ENCODE results near the gene NOC4L.
"Not testable (repeated sequence)": the region's sequence is repeated elsewhere in the genome, so short reads cannot be mapped to it uniquely, and the experiment has no call there.

Gene NOC4L

DNA sequence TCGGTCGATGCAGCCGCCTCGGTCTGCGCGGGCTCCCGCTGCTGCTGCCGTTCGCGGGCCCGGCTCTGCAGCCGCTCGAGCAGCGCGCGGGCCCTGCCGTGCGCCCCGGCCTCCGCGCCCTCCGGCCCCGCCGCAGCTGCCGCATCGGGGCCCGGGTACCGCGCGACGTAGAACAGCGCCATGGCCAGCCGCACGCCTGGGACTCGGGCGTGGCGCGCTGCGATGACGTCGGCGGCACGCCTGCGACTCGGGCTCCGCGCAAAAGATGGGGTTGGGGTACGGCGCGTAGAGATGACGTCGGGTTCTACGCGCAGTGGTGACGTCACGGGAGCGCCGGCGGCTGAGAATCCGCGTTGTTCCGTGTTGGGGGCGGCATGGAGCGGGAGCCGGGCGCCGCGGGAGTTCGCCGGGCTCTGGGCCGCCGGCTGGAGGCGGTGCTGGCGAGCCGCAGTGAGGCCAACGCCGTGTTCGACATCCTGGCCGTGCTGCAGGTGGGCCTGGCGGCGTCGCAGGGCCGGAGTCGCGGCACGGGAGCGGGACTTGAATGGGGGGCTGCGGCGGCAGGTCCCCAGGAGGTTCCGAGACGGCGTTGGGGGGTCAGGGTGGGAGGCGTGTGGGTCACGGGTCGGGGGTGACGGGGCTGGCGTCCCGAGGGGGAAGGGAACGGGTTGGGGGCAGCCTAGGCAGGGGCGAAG lies at the start of gene NOC4L, which contains the start of gene DDX51:
Gene NOC4L (plus strand): TSS at position 343 of the 695 bp plus-strand sequence. CDS start 32 bp downstream, at position 375.
Gene DDX51 (minus strand): TSS at position 205 of the 695 bp plus-strand sequence. CDS start 23 bp downstream, at position 182.
- Histone ChIP-seq H3K27me3 (replicated peaks; ENCODE audit: control insufficient read depth, insufficient read depth, low read length) (no peaks in the 10 kb centered on the region), H3K4me3 (replicated peaks; ENCODE audit: low read depth, low read length) (peak within 1 kb of the TSS; percentile 92), H3K36me3 (ENCODE audit: control insufficient read depth, insufficient read depth, low read length) (peaks cover 35% of the 10 kb centered on the region)
- TF ChIP-seq, protein P1, sequence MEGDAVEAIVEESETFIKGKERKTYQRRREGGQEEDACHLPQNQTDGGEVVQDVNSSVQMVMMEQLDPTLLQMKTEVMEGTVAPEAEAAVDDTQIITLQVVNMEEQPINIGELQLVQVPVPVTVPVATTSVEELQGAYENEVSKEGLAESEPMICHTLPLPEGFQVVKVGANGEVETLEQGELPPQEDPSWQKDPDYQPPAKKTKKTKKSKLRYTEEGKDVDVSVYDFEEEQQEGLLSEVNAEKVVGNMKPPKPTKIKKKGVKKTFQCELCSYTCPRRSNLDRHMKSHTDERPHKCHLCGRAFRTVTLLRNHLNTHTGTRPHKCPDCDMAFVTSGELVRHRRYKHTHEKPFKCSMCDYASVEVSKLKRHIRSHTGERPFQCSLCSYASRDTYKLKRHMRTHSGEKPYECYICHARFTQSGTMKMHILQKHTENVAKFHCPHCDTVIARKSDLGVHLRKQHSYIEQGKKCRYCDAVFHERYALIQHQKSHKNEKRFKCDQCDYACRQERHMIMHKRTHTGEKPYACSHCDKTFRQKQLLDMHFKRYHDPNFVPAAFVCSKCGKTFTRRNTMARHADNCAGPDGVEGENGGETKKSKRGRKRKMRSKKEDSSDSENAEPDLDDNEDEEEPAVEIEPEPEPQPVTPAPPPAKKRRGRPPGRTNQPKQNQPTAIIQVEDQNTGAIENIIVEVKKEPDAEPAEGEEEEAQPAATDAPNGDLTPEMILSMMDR (IDR thresholded peaks at IDR 0.05; ENCODE audit: insufficient read depth, low read length, poor library complexity, severe bottlenecking), result no peak
- DNase-seq (ENCODE audit: extremely low read depth, insufficient read length), result peak; percentile 97

DNA sequence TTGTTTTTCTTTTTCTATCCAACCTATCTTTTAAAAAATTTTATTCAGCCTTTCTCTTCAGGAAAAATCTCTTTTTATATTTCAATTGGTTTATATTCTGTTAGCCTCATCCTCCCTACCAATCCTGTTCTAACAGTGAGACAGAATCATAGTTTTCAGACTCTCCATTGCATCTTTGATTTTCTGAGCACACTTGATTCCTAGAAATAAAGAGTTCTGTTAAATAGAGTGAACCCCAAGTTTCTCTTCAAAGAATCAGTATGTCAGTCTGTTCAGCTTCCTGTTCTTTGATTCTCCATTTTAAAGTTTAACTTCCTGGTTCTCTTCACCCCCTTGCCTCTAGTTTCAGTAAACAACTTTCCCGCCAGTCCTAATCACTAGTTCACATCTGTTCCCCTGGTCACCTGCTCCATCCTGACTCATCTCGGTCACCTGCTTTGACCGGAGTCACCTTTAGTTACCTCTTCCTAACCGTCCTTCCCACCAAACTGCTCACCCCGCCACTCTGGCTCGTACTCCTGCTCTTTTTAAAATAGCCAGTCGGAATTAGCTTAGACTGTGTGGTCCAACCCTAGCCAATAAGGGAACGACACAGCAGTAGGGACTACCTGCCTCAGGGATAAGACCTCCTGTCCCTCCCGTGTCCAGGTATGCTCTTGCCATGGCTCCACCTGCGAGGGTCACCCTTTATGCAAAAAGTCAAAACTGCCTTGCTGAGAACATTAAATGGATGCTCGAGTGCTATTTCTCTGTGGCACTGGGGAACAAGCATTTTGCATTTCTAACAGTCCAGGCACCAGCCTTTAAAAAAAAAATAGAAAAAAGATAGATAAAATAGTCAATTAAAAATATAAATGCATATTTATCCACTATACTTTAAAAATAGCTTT lies 48.5 kb upstream of the NOC4L start:
- TF ChIP-seq, protein P1 (IDR thresholded peaks at IDR 0.05; ENCODE audit: insufficient read depth, low read length, poor library complexity, severe bottlenecking), result no peak
- Histone ChIP-seq H3K27me3 (replicated peaks; ENCODE audit: control insufficient read depth, insufficient read depth, low read length) (no peaks in the 10 kb centered on the region), H3K4me3 (replicated peaks; ENCODE audit: low read depth, low read length) (no peak overlapping the region), H3K36me3 (ENCODE audit: control insufficient read depth, insufficient read depth, low read length) (peaks cover 3% of the 10 kb centered on the region)
- no peak for DNase-seq (ENCODE audit: extremely low read depth, insufficient read length)

DNA sequence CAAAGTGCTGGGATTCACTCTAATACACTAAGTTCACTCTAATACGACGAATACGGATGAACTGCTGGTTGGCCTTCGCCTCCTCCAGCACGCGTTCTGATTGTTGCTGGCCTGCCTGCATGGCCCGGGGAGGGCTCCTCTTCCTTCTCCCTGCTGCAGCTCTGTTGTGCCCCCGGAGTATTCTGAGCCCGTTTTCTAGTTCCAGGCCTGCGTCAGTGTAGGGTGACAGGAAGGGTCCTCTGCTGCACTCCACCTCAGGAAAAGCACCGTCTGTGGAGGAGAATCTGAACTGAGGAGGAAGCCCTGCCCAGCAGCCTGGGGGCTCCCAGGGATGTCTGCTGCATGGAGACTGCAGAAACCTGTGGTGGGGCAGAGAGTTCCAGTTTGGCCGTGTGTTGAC lies 44.5 kb upstream of the NOC4L start:
- TF ChIP-seq, protein P1 (IDR thresholded peaks at IDR 0.05; ENCODE audit: insufficient read depth, low read length, poor library complexity, severe bottlenecking), result no peak
- no peak overlapping the region for H3K4me3 ChIP-seq (replicated peaks; ENCODE audit: low read depth, low read length)
- H3K36me3 ChIP-seq (ENCODE audit: control insufficient read depth, insufficient read depth, low read length), result no peaks in the 10 kb centered on the region; the same call in 1 of the 2 replicates
- no peak for DNase-seq (ENCODE audit: extremely low read depth, insufficient read length)
- no peaks in the 10 kb centered on the region for H3K27me3 ChIP-seq (replicated peaks; ENCODE audit: control insufficient read depth, insufficient read depth, low read length)

DNA sequence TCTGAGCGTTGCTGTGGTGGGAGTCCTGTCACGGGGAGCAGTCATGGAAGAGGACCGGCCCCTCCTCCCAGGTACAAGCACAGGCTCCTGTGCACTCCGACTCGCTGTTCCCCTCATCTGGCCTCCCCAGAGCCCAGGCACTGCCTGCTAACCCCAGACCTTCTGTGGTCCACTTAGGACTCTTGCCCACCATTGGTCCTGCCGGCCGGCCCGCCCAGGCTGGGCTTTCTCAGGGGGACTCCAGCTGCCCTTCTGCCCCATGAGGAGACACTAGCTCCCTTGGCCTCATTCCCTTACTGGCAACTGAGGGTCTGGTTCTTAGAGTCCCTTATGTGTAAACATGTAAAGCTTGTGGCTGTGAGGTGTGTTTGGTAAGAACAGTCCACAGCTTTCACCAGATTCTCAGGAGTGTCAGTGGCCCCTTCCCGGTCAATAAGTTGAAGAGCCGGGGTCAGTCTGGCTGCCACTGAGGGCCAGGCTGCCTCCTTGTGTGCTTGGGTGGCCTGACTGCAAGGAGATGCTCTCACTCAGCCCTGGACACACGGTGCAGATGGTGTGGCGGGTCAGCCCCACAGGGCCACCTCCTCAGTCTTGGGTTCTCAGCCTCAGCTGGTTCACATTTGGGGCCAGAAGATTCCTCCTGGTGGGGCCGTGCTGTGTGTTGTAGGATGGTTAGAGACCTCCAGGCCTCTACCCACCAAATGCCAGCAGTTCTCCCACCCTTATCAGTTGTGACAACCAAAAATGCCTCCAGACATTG lies 43.8 kb upstream of the NOC4L start:
- H3K4me3 ChIP-seq (replicated peaks; ENCODE audit: low read depth, low read length), result no peak overlapping the region
- DNase-seq (ENCODE audit: extremely low read depth, insufficient read length), result no peak
- H3K27me3 ChIP-seq (replicated peaks; ENCODE audit: control insufficient read depth, insufficient read depth, low read length), result no peaks in the 10 kb centered on the region
- TF ChIP-seq, protein P1 (IDR thresholded peaks at IDR 0.05; ENCODE audit: insufficient read depth, low read length, poor library complexity, severe bottlenecking), result no peak
- no peaks in the 10 kb centered on the region; the same call in none of the 2 replicates for H3K36me3 ChIP-seq (ENCODE audit: control insufficient read depth, insufficient read depth, low read length)

DNA sequence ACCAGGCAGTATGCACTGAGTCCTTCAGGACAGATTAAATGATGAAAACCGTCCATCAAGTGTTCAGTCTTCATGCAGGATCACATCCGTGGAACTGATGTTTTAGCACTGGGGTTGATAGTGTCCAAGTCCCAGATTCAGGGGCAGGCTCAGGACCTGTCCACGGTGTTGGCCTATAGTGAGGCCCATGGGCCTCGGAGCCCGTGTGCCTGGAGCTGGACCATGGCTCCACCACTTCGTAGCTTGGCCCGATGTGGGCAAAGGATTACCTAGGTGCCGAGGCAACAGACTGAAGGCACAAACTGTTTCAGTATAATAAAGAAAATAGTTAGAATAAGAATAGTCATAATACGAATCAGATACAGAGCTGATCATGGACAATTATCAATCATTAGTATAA lies 42.0 kb upstream of the NOC4L start:
- no peaks in the 10 kb centered on the region for H3K27me3 ChIP-seq (replicated peaks; ENCODE audit: control insufficient read depth, insufficient read depth, low read length)
- H3K4me3 ChIP-seq (replicated peaks; ENCODE audit: low read depth, low read length), result no peak overlapping the region
- TF ChIP-seq, protein P1 (IDR thresholded peaks at IDR 0.05; ENCODE audit: insufficient read depth, low read length, poor library complexity, severe bottlenecking), result no peak
- no peaks in the 10 kb centered on the region; the same call in none of the 2 replicates for H3K36me3 ChIP-seq (ENCODE audit: control insufficient read depth, insufficient read depth, low read length)
- no peak for DNase-seq (ENCODE audit: extremely low read depth, insufficient read length)

DNA sequence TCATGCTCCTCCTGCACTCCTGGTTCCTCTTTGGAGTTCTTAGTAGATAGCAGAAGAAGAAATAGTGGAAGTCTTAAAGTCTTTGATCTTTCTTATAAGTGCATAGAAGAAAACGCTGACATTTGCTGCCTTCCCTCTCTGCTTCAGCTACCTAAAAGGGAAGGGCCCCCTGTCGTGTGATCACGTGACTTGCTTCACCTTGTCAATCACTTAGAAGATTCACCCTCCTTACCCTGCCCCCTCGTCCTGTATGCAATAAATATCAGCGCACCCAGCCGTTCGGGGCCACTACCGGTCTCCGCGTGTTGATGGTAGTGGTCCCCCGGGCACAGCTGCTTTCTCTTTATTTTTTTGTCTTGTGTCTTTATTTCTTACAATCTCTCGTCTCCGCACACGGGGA lies 41.2 kb upstream of the NOC4L start:
- not testable (repeated sequence) for DNase-seq (ENCODE audit: extremely low read depth, insufficient read length); H3K36me3 ChIP-seq (ENCODE audit: control insufficient read depth, insufficient read depth, low read length); H3K27me3 ChIP-seq (replicated peaks; ENCODE audit: control insufficient read depth, insufficient read depth, low read length); H3K4me3 ChIP-seq (replicated peaks; ENCODE audit: low read depth, low read length)
